Kidney (tissue), 14 donors: Measurements from ENCODE around the gene ZNF292. TPM values are rescaled to one million over a fixed set of nuclear protein-coding genes. Genes with fewer than 3 reads are reported as not detected.

Experiments
- DNase-seq, 5 donors: peaks; one replicate each; pipeline ENCODE4 v3.0.0-alpha.2; 2013 to 2020
- FAIRE-seq: peaks from 2 replicates; lab custom pipeline; 2012; peaks lifted over from hg19 to GRCh38; lab: Jason Lieb, UNC
- H3K27ac ChIP-seq, 2 donors: one replicate each; pipeline ENCODE4 v1.7.0; 2013; ENCODE audit warnings: low read depth in 2 of 2, low read length in 2 of 2, inconsistent platforms in 1 of 2
- H3K27me3 ChIP-seq: one replicate; pipeline ENCODE4 v1.7.1; 2013; ENCODE audit warnings: low read length, inconsistent platforms; ENCODE audit not compliant: control insufficient read depth, insufficient read depth
- H3K36me3 ChIP-seq, 3 donors: one replicate each; pipeline versions ENCODE4 v1.7.0 to v1.7.1; 2013; ENCODE audit warnings: low read length in 3 of 3, control low read depth in 1 of 3, inconsistent platforms in 1 of 3; ENCODE audit not compliant: insufficient read depth in 3 of 3, control insufficient read depth in 2 of 3
- H3K4me1 ChIP-seq, 3 donors: one replicate each; pipeline versions ENCODE4 v1.7.0 to v1.7.1; 2013; ENCODE audit warnings: low read length in 3 of 3, inconsistent platforms in 1 of 3, low read depth in 1 of 3; ENCODE audit not compliant: control insufficient read depth in 2 of 3, insufficient read depth in 2 of 3
- H3K4me3 ChIP-seq, 3 donors: one replicate each; pipeline versions ENCODE4 v1.7.0 to v1.8.1; 2013; ENCODE audit warnings: low read length in 3 of 3, control low read depth in 1 of 3, inconsistent platforms in 1 of 3
- H3K9ac ChIP-seq, 3 donors: one replicate each; pipeline versions ENCODE4 v1.7.0 to v1.7.1; 2013; ENCODE audit warnings: low read length in 3 of 3, control low read depth in 1 of 3, inconsistent platforms in 1 of 3
- H3K9me3 ChIP-seq, 3 donors: one replicate each; pipeline versions ENCODE4 v1.7.0 to v1.7.1; 2013; ENCODE audit warnings: low read length in 3 of 3, control low read depth in 1 of 3, inconsistent platforms in 1 of 3; ENCODE audit not compliant: control insufficient read depth in 2 of 3, insufficient read depth in 1 of 3
- intact Hi-C: fragments of 100-400 bp; cut with DNase I; formaldehyde crosslinking; loops from one replicate; pipeline ENCODE4 v1.11.1; 2022
- polyA plus RNA-seq: library from polyadenylated mRNA; stranded (reverse); fragments of 350-450 nt; fragmentation: Illumina TruSeq; extraction: RNeasy Lipid Tissue Mini Kit (QIAGEN cat#74804); gene quantifications from one replicate; pipeline ENCODE4 v1.2.3, GENCODE V29; 2014; ENCODE audit warnings: low read depth, low replicate concordance; ENCODE audit not compliant: insufficient read depth
- total RNA-seq: library from RNA; stranded (reverse); fragmentation: NEBNext Ultra II Directional; extraction: Animal tissue kit (Norgen Biotek cat#: 25700); gene quantifications from one replicate; pipeline ENCODE4 v1.2.1, GENCODE V29; 2021
- TF ChIP-seq, protein P1 (sequence below): IDR thresholded peaks from 3 replicates; pipeline ENCODE4 v1.5.1; 2012; ENCODE audit warnings: mild to moderate bottlenecking, moderate library complexity, borderline replicate concordance; ENCODE audit not compliant: insufficient read depth; ENCODE audit errors: extremely low read depth
- donor health status: control.
- donor health status: control.
- donor health status: control.
- donor health status: control.
- donor health status: control.
- donor health status: DM: yes; HTN: yes; CAD: no.
- donor health status: Normal renal cell carcinoma (clear cell type).

Gene ZNF292
- total and polyA plus RNA-seq, 2 donors from 2014 or later, result 3.4 to 52.3 TPM

DNA sequence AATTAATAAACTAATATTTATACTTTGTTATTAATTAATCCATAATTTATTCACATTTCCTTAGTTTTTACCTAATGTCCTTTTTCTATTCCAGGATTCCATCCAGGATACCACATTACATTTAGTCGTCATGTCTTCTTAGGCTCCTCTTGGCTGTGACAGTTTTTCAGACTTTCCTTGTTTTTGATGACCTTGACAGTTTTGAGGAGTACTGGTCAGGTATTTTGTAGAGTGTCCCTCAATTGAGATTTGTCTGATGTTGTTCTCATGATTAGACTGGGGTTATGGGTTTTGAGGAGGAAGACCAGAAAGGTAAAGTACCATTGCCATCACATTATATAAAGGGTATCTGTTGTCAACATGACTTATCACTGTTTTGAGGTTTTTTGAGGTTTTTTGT is 67.3 kb downstream of the ZNF292 start:
- Histone ChIP-seq H3K27me3 (no peaks in the 10 kb centered on the region), H3K4me1 (no peaks in the 10 kb centered on the region), H3K4me3 (no peak overlapping the region), H3K36me3 (peaks cover 2 to 17% (median 9%) of the 10 kb centered on the region in 3 donors), H3K9ac (no peak overlapping the region), H3K9me3 (no peaks in the 10 kb centered on the region), H3K27ac (no peak overlapping the region)
- FAIRE-seq (no peak), DNase-seq (no peak)
- intact Hi-C loops, result no loop called here
- TF ChIP-seq, protein P1, sequence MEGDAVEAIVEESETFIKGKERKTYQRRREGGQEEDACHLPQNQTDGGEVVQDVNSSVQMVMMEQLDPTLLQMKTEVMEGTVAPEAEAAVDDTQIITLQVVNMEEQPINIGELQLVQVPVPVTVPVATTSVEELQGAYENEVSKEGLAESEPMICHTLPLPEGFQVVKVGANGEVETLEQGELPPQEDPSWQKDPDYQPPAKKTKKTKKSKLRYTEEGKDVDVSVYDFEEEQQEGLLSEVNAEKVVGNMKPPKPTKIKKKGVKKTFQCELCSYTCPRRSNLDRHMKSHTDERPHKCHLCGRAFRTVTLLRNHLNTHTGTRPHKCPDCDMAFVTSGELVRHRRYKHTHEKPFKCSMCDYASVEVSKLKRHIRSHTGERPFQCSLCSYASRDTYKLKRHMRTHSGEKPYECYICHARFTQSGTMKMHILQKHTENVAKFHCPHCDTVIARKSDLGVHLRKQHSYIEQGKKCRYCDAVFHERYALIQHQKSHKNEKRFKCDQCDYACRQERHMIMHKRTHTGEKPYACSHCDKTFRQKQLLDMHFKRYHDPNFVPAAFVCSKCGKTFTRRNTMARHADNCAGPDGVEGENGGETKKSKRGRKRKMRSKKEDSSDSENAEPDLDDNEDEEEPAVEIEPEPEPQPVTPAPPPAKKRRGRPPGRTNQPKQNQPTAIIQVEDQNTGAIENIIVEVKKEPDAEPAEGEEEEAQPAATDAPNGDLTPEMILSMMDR, result no peak

DNA sequence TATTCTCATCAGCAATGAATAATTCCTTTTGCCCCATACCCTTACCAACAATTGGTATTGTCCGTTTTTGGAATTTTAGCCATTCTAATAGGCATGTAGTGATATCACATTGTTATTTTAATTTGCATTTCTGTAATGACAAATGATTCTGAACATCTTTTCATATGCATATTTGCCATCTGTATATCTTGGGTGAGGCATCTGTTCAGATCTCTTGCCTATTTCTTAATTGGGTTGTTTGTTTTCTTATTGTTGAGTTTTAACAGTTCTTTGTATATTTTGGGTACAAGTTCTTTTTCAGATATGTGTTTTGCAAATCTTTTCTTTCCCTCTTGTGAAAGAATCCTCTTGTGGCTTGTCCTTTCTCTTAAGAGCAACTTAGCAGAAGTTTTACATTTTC is 69.6 kb downstream of the ZNF292 start:
- no peak for FAIRE-seq
- DNase-seq, result no peak
- Histone ChIP-seq H3K4me1 (no peaks in the 10 kb centered on the region), H3K9ac (no peak overlapping the region), H3K27me3 (no peaks in the 10 kb centered on the region), H3K9me3 (no peaks in the 10 kb centered on the region), H3K36me3 (peaks cover 6 to 17% (median 8%) of the 10 kb centered on the region in 3 donors), H3K27ac (no peak overlapping the region), H3K4me3 (no peak overlapping the region)
- intact Hi-C loops, result no loop called here
- TF ChIP-seq, protein P1, result no peak

DNA sequence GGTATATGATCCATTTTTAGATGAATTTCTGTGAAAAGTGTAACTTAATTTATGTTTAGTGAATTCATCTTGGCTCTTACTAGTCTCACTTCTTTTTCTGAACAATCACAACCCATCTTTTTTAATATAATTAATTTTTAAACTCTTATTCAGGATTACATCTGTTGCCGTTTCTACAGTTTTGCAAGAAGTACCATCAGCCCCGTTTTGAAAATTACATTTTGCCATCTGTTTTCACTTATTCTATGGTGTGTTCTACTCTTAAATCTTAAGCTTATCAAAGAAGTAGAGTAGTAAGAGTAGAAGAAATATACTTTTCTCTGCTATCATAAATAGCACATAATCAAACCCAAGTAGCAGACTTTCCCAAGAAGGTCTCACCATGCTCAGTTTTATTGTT is 70.1 kb downstream of the ZNF292 start:
- Histone ChIP-seq H3K9me3 (no peaks in the 10 kb centered on the region), H3K27me3 (no peaks in the 10 kb centered on the region), H3K4me3 (no peak overlapping the region), H3K9ac (no peak overlapping the region), H3K4me1 (no peaks in the 10 kb centered on the region), H3K36me3 (peaks cover 7 to 17% (median 8%) of the 10 kb centered on the region in 3 donors), H3K27ac (no peak overlapping the region)
- DNase-seq (no peak), FAIRE-seq (no peak)
- TF ChIP-seq, protein P1, result no peak
- intact Hi-C loops, result no loop called here

DNA sequence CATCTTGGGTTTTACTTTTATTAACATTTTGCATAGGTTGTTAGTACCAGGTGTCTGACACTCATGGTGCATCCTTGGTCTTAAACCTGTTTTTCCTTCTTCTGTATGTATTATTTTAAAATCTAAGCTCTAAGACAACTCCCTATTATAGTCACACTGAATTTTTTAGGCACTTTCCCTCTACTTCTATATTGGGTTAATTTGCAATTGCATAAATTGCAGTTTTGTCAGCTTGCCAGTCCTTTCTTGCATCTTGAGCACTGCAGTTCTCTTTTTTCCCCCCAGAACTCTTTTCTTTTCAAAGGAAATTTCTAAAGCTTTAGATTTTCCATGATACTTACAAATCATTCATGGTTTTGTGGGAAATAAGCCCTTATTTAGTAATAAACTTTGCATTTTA is 70.6 kb downstream of the ZNF292 start:
- FAIRE-seq (no peak), DNase-seq (no peak)
- Histone ChIP-seq H3K4me1 (no peaks in the 10 kb centered on the region), H3K9ac (no peak overlapping the region), H3K36me3 (peaks cover 7 to 17% (median 8%) of the 10 kb centered on the region in 3 donors), H3K27ac (no peak overlapping the region), H3K4me3 (no peak overlapping the region), H3K9me3 (no peaks in the 10 kb centered on the region), H3K27me3 (no peaks in the 10 kb centered on the region)
- TF ChIP-seq, protein P1, result no peak
- intact Hi-C loops, result no loop called here
